Sciatic nerve (tissue), 2 donors: ENCODE measurements around the gene MIEF1. TPM values are rescaled to one million over a fixed set of nuclear protein-coding genes. Genes with fewer than 3 reads are reported as not detected.

ENCODE experiments used
- ATAC-seq: fragments of 200-7000 bp; cut with Tn5 transposase; one replicate; pipeline ENCODE4 v1.9.1; 2020; ENCODE audit warnings: mild to moderate bottlenecking, moderate library complexity
- DNase-seq: peaks from one replicate; pipeline ENCODE4 v3.0.0-alpha.2; 2020; ENCODE audit warnings: low spot score
- intact Hi-C: fragments of 100-400 bp; cut with DNase I; formaldehyde crosslinking; loops from one replicate; pipeline ENCODE4 v1.14.2; 2022
- total RNA-seq: library from RNA; stranded (reverse); fragmentation: NEBNext Ultra II Directional; extraction: Animal tissue kit (Norgen Biotek cat#: 25700); gene quantifications from one replicate; pipeline ENCODE4 v1.2.1, GENCODE V29; 2021
- donor health status: DM: no; HTN: no; CAD: no.
- donor health status: DM: no; HTN: no; CAD: no.

MIEF1 gene
- 19.0 TPM for total RNA-seq

DNA sequence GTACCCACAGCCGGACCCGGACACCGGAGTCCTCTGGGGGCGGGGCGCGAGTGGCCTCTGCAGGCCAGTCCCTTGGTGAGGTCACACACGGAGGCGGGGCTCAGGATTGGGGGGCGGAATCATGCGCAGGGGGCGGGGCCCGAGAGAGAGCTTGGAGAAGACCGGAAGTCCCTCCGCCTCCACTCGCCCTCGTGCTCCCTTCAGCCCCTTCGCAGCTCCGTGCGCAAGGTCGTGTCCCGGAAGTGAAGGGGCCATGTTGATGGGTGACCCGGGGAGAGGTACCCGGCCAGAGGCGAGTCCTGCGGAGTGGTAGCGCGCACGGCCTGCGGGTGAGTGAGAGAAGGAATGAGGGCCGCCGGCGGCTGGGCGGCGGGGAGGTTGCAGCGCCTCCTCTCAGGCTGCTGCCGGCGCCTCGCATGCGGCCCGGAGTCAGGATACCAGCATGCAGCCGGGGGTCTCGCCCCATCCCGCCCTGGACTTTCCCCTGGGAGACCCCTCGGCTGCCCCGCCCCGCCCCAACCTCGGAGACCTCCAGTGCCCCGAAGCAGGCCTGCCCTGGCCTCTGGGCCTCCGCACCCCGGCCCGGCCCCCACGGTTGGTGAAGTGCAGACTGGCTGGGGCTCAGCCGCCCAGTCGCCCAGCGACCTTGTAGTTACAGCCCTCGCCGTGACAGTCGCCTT is at the start of gene MIEF1:
Gene MIEF1, plus strand, starts transcription at position 182 of the 680 bp plus-strand sequence. CDS start 9,005 bp downstream, outside the sequence.
- peak; percentile 99 for DNase-seq
- peak; percentile 98 for ATAC-seq
- intact Hi-C loops: no loop called here

- DNase-seq (no peak), ATAC-seq (no peak)
- intact Hi-C loops: no loop called here
These were observed 49.4 kb upstream of the MIEF1 start for GRCh38 chr22:39452740-39453040.

GRCh38 chr22:39453765-39454378 is 48.2 kb upstream of the MIEF1 start:
- intact Hi-C loops: no loop called here
- no peak for DNase-seq
- ATAC-seq: no peak

DNA sequence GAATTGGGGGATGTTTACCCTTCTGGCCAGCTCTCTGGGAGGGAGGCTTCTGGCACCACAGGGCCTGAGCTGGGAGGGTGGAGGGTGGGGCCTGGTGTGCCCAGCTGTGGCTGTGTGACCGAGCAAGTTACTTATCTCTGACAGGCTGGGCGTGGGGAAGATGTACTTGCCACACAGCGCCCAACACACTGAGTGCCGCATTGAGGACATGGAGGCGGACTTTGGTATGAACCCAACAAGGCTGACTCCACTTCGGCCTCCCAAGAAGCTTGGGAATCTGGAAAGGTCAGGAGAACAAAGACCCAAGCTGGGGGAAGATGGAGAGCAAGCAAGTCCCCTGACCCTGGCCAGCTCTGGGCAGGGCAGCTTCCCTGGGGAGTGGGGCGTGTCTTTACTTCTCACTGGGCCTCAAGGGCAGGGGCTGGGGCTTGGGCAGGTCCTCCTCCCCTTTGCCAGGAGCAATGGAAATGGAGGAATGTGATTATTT is 47.7 kb upstream of the MIEF1 start:
- no peak for DNase-seq
- peak; percentile 71 for ATAC-seq

DNA sequence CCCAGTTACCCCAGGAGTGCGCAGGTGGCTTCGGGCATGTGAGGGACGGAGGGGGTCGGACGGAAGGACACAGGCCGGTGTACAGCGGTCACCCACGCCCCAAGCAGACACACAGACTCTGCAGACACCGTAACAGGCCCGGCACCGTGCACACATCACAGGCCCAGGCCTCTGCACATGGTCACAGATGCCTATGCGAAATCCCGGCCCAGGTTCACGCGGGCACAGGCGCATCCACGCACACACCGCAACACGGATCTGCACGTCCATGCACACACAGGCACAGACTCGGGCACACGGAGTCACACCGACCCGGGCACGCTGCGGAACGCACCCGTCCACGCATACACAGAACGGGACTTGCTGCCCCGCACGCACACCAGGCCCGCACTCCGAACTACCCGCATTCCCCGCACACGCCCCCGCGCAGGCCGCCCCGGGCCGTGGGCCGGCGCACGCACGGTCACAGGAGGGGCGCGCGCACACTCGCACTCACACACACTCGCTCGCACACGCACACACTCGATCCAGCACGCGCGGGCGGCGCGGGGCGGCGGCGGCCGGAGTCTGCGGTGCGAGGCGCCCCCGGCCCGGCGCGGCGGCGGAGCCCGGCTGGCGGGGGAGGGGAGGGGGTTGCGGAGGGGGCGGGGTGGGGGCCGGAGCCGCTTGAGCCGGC is 45.4 kb upstream of the MIEF1 start, which contains the start of gene MGAT3:
Gene MGAT3, plus strand, starts transcription at position 491 of the 676 bp plus-strand sequence. CDS start 30,336 bp downstream, outside the sequence.
- ATAC-seq (peak; percentile 31), DNase-seq (no peak)
- intact Hi-C loops: no loop called here

More for the DNA sequence above, 47.7 kb upstream of the MIEF1 start:
- intact Hi-C loops: no loop called here

DNA sequence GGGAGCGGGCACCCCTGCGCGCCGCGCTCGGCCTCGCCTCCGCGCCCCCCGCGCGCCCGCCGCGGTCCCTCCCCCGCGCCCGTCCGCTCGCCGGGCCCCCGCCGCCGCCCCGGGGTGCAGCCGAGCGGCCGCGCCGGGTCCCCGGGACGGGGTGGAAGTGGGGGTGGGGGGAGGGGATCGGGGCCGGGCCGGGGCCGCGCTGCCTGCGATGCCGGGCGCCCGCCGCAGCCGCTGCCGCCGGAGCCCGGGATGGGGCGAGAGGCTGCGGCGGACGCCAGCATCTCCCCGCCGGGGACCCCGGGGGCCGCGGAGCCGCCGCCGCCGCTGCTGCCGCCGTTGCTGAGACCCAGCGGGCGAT is 44.9 kb upstream of the MIEF1 start:
- DNase-seq: no peak
- ATAC-seq: no peak
- intact Hi-C loops: no loop called here

DNA sequence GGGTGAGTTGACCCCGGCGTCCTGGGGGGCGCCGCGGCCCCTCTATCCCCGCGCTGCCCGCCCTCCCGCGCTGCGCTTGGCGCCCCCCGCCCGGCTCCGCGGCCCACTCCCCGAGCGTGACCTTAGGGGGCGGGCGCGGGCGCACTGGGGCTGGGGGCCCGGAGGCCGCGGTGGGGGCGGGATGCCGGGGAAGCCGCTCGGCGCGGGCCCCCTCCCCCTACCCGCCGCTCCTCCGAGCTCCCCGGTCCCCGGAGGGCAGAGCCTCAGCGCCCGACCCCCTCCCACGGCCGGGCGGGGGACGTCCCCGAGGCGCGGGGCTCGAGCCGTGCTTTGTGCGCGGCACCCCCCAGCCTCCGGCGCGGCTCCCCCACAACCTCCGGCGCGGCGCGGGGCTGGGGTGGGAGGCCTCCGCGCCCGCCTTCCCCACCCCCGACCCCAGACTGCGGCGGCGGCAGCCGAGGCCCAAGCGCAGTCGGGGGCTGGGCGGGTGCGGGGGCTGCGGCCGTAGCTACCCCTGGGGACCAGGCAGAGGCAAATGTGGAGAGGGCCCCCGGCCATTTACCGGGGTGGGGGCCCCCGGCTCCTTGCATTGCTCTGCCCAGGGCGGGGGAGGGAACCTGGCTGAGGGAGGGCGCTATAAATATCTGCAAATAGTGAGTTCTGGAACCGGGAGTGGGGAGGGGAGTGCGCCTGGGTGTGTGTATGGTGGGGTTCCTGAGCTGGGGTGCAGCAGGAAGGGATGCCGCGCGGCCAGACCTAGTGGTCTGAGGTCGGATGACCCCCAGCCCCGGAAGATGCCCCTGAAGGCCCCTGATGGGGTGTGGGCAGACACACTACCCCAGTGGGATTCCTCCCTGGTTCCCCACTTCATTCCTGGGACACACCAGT is 44.3 kb upstream of the MIEF1 start:
- ATAC-seq (no peak), DNase-seq (no peak)
- intact Hi-C loops: no loop called here

DNA sequence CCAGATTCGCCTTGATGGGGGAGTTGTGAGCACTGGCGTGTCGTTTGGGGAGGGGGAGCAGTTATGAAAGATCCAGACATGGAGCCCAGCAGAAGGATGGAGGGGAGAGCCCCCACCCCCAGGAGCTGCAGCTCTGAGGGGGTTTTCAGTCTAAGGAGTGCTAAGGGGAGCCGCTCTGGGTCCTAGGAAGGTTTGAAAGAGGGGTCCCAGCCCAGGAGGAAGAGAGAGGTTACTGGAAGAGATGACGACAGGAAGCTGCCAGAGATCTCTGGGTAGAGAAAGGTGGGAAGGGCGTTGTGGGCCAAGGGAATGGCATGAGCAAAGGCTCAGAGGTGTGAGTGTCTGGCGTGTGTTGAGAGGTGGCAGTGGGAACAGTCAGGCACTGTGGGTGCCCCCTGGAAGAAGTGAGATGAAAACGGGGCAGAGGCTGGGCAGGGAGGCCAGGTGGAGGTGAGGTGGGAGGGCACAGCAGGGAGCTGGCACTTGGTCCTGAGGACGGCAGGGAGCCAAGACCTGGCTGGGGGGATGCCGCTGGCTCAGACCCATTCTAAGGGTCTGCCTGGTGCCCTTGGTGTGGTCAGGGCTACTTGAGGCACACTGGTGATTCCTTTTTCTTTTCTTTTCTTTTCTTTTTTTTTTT is 43.5 kb upstream of the MIEF1 start:
- DNase-seq: no peak
- no peak for ATAC-seq
- intact Hi-C loops: no loop called here

- no peak for ATAC-seq
- intact Hi-C loops: no loop called here
- DNase-seq: no peak
These were observed 42.4 kb upstream of the MIEF1 start for GRCh38 chr22:39459681-39460080.

- ATAC-seq: peak; percentile 3
- no peak for DNase-seq
- intact Hi-C loops: no loop called here
These were observed 39.5 kb upstream of the MIEF1 start for GRCh38 chr22:39462443-39463221.

GRCh38 chr22:39463277-39463676 is 38.8 kb upstream of the MIEF1 start:
- no peak for DNase-seq
- intact Hi-C loops: no loop called here
- no peak for ATAC-seq

DNA sequence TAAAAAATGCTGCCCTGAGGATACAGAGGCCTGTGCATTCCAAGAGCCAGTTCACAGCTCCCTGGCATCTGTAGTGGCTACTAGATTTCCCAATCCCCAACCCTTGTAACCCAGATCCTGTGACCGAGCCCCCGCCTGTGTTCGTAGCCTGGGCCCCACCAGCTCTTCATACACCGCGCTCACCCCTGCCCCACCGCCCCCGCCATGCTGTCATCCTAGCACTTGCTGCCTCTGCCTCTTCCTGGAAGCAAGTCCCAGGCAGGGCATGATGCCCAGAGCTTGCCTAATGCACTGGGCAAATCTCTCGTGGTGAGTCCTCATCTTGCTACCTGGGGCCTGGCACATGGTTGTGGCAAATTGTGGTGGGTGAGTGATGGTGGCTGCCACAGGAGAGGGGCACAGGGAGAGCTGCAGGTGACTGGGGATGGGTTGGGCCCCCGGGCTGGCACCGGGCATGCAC is 38.1 kb upstream of the MIEF1 start:
- no peak for DNase-seq
- intact Hi-C loops: no loop called here
- peak; percentile 34 for ATAC-seq

DNA sequence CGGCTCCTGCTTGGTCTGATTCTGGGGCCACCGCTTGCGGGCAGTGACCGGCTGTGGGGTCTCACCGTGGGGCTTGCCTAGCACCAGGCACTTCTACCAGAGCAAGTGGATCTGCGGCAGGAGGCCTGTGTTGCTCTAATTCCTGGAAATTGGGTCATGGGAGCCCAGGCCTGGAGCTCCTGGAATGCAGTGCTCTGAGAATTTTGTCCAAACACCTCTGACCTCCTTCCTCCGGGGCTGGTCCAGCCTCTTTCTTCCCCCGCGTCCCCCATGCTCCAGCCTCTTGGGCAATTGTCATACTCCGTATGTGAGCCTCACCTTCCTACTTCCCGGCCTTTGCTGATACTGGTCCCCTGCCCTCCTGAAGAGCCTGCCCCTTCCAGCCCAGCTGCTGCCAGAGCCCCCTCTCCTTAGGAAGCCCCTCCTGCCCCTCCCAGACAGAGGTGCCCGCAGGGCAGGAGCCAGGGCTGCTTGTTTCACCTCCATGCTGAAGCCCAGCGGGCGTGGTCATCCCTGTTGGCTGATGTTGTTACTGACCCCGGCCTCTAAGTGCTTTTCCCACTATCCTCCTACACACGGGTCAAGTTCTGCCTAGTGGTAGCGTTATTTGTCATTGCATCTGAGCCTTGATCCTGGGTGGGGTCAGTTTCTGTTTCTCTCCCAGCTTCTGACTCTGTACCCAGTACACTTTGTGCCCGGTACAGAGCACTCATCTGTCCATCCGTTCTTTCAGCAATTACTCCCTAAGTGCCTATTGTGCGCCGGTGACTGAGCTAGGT is 35.7 kb upstream of the MIEF1 start:
- intact Hi-C loops: no loop called here
- peak; percentile 59 for ATAC-seq
- no peak for DNase-seq

DNA sequence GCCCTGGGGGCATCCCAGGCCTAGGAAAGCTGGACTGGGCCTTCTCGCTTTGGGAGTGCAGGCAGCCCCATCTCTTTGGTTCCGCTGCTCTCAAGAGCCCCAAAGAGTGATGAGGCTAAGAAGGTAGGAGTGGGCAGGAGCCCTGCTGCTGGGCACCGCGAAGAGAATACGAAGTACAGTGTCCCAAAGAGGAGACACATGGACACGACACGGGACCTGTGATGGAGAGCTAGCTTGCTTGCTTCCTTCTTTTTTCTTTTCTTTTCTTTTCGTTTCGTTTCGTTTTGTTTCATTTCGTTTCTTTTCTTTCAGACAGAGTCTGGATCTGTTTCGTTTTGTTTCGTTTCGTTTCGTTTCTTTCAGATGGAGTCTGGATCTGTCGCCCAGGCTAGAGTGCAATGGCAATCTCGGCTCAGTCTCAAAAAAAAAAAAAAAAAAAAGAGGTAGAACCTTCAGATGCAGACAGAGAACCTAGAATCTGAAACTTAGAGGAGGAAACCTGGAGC is 34.6 kb upstream of the MIEF1 start:
- ATAC-seq: no peak
- intact Hi-C loops: no loop called here
- no peak for DNase-seq

DNA sequence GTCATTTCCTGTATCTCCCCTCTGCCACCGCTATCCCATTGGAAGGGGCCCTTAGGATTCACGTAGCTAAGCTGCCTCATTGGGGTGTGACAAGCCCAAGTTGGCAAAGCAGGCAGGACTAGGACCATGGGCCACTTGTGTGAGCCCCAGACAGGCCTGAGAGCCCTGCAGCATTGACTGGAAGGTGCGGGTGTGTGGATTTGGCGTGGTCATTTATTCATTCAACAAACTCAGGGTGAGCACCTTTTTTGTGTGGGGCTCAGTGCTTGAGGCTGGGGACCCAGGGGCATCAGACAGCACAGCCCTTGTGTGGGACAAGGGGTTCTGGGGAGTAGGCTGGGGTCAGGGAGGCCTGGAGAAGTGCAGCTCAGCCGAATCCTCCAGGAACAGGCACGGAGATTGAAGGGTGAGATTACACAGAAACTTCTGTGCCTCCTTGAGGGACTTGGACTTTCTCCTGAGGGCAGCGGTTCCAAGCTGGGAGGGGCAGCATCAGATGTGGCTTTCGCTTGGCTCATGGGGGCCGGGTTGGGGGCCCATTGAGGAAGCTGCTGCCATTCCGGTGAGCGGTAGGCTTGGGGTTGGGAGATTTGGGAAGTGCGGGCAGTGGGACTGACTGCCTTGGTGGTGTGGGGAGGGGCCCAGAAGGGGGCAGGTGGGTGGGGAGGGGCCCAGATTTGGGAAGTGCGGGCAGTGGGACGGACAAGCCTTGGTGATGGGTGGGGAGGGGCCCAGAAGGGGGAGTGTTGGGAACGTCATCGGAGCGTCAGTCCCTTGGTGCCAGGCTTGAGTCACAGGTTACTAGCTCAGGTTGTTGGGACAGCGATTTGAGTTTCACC is 33.4 kb upstream of the MIEF1 start:
- no peak for ATAC-seq
- intact Hi-C loops: no loop called here

DNA sequence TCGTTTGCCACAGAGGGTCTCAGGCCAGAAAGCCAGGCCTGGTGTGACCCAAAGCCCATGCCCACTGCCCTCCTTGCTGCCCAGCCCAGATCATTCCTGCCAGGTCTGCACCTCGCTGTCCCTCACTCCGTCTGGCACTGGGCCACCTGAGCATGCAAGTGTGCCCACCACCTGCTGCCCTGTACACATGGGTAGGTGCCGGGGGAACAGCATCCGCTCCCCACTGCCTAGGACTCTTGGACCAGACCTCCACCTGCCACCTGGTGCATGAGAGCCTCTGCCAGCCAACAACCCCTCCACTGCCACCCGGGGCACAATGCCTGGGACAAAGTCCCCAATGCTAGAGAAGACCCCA is 32.8 kb upstream of the MIEF1 start:
- DNase-seq: no peak
- intact Hi-C loops: no loop called here

More for the DNA sequence above, 33.4 kb upstream of the MIEF1 start:
- DNase-seq: no peak

More for the DNA sequence above, 32.8 kb upstream of the MIEF1 start:
- no peak for ATAC-seq
